Mucosa of rectum (tissue), 2 donors: ENCODE results near the gene MOCS3.

Experiments used
- H3K27ac ChIP-seq, 2 donors: one replicate each; pipeline ENCODE4 v1.7.0; 2013; ENCODE audit warnings: inconsistent platforms in 2 of 2, low read depth in 2 of 2, low read length in 2 of 2
- H3K27me3 ChIP-seq, 2 donors: one replicate each; pipeline ENCODE4 v1.7.0; 2013; ENCODE audit warnings: low read length in 2 of 2; ENCODE audit not compliant: control insufficient read depth in 2 of 2, insufficient read depth in 2 of 2
- H3K36me3 ChIP-seq, 2 donors: one replicate each; pipeline ENCODE4 v1.7.0; 2013; ENCODE audit warnings: low read length in 2 of 2; ENCODE audit not compliant: control insufficient read depth in 2 of 2, insufficient read depth in 2 of 2
- H3K4me1 ChIP-seq, 2 donors: one replicate each; pipeline ENCODE4 v1.7.0; 2013; ENCODE audit warnings: low read length in 2 of 2, mild to moderate bottlenecking in 1 of 2; ENCODE audit not compliant: control insufficient read depth in 2 of 2, insufficient read depth in 2 of 2
- H3K4me3 ChIP-seq, 2 donors: one replicate each; pipeline ENCODE4 v1.7.0; 2013; ENCODE audit warnings: low read length in 2 of 2
- H3K9ac ChIP-seq, 2 donors: one replicate each; pipeline ENCODE4 v1.7.0; 2013; ENCODE audit warnings: low read length in 2 of 2, low read depth in 1 of 2, mild to moderate bottlenecking in 1 of 2
- H3K9me3 ChIP-seq, 2 donors: one replicate each; pipeline ENCODE4 v1.7.0; 2013; ENCODE audit warnings: low read length in 2 of 2; ENCODE audit not compliant: control insufficient read depth in 2 of 2
- donor health status: healthy.
- donor health status: Normal muscosa, but diverticular disease.

MOCS3 gene

GRCh38 chr20:51008718-51009117 is 50.1 kb downstream of the MOCS3 start:
- H3K4me1 ChIP-seq: peaks cover 3 to 5% of the 10 kb centered on the region in 2 donors
- no peak overlapping the region for H3K27ac ChIP-seq
- H3K27me3 ChIP-seq: peaks cover 0 to 2% of the 10 kb centered on the region in 2 donors
- no peaks in the 10 kb centered on the region for H3K9me3 ChIP-seq
- H3K9ac ChIP-seq: no peak overlapping the region
- no peak overlapping the region for H3K4me3 ChIP-seq
- no peaks in the 10 kb centered on the region for H3K36me3 ChIP-seq

GRCh38 chr20:51009303-51010042 is 50.9 kb downstream of the MOCS3 start:
- Histone ChIP-seq H3K9ac (no peak overlapping the region), H3K4me3 (no peak overlapping the region), H3K4me1 (peaks cover 3 to 5% of the 10 kb centered on the region in 2 donors), H3K36me3 (no peaks in the 10 kb centered on the region), H3K27ac (no peak overlapping the region), H3K27me3 (peaks cover 0 to 4% of the 10 kb centered on the region in 2 donors), H3K9me3 (no peaks in the 10 kb centered on the region)

GRCh38 chr20:51010043-51010365 is 51.4 kb downstream of the MOCS3 start:
- Histone ChIP-seq H3K9ac (no peak overlapping the region), H3K4me3 (no peak overlapping the region), H3K27me3 (peaks cover 0 to 4% of the 10 kb centered on the region in 2 donors), H3K36me3 (no peaks in the 10 kb centered on the region), H3K9me3 (no peaks in the 10 kb centered on the region), H3K27ac (no peak overlapping the region), H3K4me1 (peaks cover 3 to 5% of the 10 kb centered on the region in 2 donors)

- Histone ChIP-seq H3K27me3 (peaks cover 0 to 4% of the 10 kb centered on the region in 2 donors), H3K27ac (no peak overlapping the region), H3K4me3 (no peak overlapping the region), H3K4me1 (peaks cover 3 to 5% of the 10 kb centered on the region in 2 donors), H3K9me3 (no peaks in the 10 kb centered on the region), H3K36me3 (no peaks in the 10 kb centered on the region), H3K9ac (no peak overlapping the region)
Measured at GRCh38 chr20:51010932-51011331, 52.3 kb downstream of the MOCS3 start.

GRCh38 chr20:51011479-51011878 is 52.9 kb downstream of the MOCS3 start:
- no peak overlapping the region for H3K4me3 ChIP-seq
- H3K36me3 ChIP-seq: no peaks in the 10 kb centered on the region
- H3K27me3 ChIP-seq: peaks cover 0 to 4% of the 10 kb centered on the region in 2 donors
- no peak overlapping the region for H3K9ac ChIP-seq
- H3K9me3 ChIP-seq: no peaks in the 10 kb centered on the region
- H3K27ac ChIP-seq: no peak overlapping the region
- peaks cover 3 to 5% of the 10 kb centered on the region in 2 donors for H3K4me1 ChIP-seq

GRCh38 chr20:51012357-51012756 is 53.7 kb downstream of the MOCS3 start:
- peaks cover 3 to 5% of the 10 kb centered on the region in 2 donors for H3K4me1 ChIP-seq
- H3K27me3 ChIP-seq: peaks cover 0 to 4% of the 10 kb centered on the region in 2 donors
- H3K27ac ChIP-seq: no peak overlapping the region
- no peak overlapping the region for H3K9ac ChIP-seq
- no peaks in the 10 kb centered on the region for H3K36me3 ChIP-seq
- H3K4me3 ChIP-seq: no peak overlapping the region
- H3K9me3 ChIP-seq: no peaks in the 10 kb centered on the region
